GM18858 (cell line): ENCODE measurements around the gene SFSWAP.
"Not testable (repeated sequence)": the region's sequence is repeated elsewhere in the genome, so short reads cannot be mapped to it uniquely, and the experiment has no call there.

Experiments
- ATAC-seq: cut with Tn5 transposase; IDR thresholded peaks from one replicate; pipeline ENCODE4 v1.9.1; 2021; ENCODE audit not compliant: unreplicated experiment

The SFSWAP gene

DNA sequence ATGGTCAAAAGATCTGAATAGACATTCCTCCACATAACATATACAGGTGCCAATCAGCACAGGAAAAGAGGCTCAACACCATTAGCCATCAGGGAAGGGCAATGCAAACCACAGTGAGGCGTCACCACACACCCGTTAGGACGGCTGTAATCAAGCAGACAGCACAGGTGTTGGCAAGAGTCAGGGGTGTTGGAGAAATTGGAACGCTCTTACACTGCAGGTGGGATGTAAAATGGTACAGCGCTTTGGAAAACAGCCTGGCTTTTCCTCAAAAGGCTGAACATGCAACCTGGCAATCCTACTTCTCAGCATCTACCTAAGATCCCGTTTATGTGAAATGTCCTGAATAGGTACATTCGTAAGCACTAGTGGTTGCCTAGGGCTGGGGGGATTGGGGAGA is 95.8 kb downstream of the SFSWAP start:
- ATAC-seq = no peak

- no peak for ATAC-seq
Observed at GRCh38 chr12:131808744-131809371, 98.0 kb downstream of the SFSWAP start.

- ATAC-seq = not testable (repeated sequence)
Observed at GRCh38 chr12:131809476-131810254, 98.8 kb downstream of the SFSWAP start.

DNA sequence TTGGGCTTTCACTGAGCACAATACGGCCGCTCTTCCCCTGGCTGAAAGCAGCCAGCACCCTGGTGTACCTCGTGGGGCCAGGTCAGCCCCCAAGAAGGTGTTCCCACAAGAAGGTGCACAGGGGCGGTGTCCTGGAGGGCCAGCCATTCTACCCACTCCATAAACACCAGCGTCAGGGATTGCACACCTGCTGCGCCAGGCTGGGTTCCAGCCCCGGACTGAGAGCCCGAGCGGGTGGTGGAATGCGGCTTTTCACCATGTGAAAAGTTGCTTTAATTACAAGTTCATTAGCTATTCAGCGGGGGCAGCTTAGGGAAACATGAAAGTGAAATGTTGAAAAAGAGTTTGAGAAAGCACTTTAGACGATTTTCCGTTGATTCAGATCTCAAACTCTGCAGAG is 99.8 kb downstream of the SFSWAP start:
- ATAC-seq = no peak

DNA sequence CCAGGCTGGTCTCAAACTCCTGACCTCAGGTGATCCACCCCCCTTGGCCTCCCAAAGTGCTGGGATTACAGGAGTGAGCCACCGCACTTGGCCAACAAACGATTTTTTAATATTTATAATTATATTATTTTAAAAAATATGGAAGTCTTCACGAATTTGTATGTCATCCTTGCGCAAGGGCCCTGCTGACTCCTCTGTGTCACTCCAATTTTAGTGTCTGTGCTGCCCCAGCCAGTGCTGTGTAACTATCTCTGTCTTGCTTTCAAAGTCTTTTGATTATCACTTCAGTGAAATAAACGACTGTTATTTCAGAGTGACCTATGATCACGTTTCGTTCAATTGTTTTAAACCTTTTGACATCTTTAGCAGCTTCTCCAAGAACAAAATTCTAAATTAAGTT is 104.2 kb downstream of the SFSWAP start:
- no peak for ATAC-seq

DNA sequence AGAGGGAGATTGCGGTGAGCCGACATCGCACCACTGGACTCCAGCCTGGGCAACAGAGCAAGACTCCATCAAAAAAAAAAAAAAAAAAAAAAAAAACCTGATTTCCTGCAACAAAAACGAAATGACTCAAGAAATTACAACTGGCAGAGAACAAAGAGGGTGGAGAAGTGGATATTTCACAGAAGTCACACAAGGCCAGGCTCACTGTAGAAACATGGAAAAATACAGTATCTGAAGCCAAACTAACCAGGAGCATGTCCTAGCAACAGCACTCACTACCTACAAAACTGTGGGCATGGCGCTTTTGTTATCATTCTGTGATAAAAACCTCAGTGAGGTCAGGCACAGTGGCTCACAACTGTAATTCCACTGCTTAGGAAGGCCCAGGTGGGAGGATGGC is 105.6 kb downstream of the SFSWAP start:
- no peak for ATAC-seq

- ATAC-seq = no peak
Observed at GRCh38 chr12:131817241-131817640, 106.4 kb downstream of the SFSWAP start.

- ATAC-seq = no peak
Observed at GRCh38 chr12:131818821-131819585, 108.1 kb downstream of the SFSWAP start.

DNA sequence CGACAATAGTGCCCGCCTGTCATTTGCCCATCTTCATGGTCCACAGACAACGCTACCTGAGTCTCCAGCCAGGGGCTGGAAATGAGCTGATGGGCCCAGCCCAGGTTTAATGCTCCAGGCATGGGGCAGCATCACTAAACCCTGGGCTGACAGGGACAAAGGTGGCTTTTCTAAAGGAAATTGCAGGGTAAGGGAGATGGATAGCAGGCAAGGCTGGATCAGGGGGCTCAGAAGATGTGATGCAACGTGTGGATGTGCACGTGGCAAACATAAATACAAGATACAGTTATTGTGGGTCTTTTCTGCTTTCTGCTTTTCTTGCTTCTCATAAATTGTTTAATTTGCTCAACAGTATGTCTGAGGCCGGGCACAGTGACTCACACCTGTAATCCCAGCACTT is 113.6 kb downstream of the SFSWAP start:
- ATAC-seq = no peak

DNA sequence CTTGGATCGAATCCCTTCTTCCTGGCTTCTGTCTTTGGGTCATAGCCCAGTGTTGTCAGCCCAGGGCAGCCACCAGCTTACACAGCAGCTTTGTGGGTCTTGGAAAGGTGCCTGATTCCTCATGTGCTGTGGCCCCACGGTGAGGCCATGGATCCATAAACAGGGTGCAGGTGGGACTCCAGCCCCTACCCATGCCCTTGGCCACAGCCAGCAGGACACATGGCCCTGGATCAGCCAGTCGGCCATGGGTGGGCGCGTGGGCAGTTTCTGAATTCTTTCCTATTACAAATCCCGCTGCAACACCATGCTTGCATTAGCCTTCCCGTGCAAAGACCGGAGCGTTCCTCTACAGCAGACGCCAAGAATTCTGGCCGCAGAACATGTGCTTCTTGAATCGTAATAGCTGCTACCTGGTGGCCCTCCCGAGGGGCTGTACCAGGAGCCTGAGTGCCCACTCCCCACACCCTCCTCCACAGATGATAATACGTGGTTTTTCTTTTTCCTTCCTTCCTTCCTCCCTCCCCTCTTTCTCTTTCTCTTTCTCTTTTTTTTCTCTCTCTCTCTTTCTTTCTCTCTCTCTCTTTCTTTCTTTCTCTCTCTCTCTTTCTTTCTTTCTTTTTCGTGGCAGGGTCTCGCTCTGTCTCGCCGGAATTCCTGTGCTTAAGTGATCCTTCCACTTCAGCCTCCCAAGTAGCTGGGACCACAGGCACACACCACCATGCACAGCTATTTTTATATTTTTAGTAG is 114.4 kb downstream of the SFSWAP start:
- ATAC-seq = no peak

DNA sequence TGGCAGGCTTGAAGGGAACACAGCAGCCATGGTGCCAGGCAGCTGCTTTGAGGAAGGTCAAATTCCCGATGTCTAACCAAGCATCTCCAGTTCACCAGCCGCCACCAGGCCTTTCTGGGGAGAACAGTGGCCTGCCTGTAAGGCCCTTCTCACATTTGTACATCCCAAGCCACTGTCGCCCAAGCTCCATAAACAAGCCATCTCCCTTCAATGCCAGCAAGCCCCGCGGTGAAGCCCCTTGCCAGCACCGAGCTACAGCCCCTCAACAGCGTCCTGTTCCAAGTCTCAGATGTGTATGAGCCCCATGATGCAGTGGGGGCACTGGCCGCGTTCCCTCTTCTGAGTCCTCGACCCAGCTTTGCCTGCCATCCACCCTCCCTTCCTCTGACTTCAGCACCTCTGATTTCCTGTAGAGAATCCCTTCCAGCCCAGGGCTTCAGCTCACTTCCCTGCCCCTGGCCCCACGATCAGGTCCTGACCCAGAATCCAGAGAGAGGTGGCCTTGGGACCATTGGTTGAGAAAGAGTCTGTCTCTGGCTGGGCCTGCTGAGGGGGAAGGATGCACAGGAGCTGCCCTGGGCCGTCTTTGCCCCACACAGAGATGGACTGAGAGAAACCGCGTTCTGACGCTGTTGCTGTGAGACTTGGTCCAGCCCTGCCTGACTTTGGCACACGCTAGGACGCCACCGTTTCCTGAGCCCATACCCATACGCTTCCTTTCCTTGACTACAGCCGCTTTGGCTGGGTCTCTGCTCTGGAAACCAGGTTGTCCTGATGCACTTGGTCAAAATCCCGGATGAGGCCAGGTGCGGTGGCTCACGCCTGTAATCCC is 115.4 kb downstream of the SFSWAP start:
- no peak for ATAC-seq

GRCh38 chr12:131827961-131828534 is 117.2 kb downstream of the SFSWAP start, which contains the start of gene MMP17:
TSS of gene MMP17 (plus strand) at chr12:131828393. CDS start at chr12:131828495, 102 bp downstream.
- peak; percentile 60 for ATAC-seq

DNA sequence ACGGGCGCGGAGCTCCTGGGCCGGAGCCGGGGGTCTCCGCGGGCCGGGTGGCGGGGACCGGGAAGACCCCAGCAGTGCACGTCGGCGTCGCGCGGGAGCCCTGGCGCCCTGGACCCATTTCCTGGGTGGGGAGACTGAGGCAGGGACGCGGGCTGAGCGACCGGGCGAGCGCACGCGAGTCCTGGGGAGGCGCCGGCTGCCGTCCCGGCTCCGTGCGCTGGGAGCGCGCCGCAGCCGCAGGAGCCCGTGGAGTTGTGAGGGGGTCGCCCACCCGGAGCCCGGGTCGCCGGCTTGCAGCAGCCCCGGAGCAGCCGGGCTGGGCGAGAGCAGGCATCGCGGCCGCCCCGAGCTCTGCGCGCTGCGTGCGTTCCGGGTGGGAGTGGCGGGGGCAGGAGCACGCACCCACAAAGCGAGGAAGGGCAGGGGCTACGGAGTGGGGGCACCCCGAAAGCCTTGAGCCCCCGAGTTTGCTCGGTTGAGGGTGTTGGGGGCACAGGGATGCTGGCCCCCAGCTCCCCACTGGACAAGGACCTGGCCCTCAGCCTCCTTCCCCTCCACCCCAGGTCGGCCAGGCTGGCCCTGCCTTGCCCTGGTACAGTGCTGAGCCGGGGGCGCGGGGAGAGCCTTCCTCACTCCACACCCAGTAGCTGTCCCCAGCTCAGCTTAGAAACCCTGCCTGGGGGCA is 117.9 kb downstream of the SFSWAP start:
- no peak for ATAC-seq

- ATAC-seq = no peak
Observed at GRCh38 chr12:131829356-131829747, 118.5 kb downstream of the SFSWAP start.

DNA sequence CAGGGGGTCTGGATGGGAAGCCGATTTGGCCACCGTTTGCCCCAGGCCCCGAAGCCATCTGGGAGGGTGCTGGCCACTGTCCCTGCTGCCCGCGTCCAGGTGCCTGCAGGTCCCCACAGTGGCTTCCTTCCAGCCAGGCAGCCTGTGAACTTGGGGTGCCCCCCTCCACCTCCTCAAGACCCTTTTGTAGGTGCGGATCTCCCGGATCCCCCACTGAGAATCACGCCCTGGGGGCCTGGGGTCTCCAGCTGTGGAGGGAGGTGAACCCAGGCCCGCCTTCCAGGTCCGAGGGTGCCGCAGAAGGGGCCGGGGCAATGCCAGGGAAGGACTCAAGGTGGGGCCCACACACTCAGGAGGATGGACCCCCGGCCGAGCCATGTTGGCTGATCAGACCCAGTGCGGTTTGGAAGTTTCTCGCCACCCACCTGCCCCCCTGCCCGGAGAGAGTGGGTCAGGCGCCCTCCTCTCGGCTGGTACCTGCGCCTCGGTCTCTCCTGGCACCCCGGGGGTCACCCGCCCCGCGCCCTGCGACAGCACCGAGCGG is 119.0 kb downstream of the SFSWAP start:
- no peak for ATAC-seq

- ATAC-seq = no peak
Observed at GRCh38 chr12:131830335-131830913, 119.5 kb downstream of the SFSWAP start.

DNA sequence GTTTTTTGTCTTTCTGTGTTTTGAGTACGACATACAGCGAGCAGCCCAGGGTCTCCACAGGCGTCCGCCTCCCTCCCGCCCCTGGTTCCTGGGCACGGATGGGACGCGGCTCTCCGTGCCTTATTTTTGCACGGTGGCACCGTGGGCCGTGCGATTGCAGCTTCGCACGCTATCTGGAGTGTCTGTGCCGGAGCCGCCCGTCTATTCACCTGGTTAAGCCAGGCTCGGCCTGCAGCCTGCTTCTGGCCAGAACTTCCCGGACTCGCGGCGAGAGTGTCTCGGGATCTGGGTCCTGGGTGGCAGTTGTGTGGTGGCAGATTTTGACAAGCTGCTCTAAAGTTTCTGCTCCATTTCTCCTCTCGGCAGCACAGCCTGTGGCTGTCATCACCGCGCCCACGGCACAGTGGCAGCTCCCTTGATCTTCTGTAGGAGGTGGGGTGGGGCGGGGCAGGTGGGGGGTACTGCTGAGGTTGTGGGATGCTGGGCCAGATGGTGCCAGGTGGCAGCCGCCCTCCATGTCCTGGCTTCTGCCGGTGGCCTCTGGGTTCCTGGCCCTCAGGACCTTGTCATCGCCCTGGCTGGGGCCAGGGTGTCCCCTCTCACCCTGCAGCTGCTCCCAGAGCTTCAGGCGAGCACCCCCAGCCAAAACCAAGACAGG is 120.2 kb downstream of the SFSWAP start:
- no peak for ATAC-seq

DNA sequence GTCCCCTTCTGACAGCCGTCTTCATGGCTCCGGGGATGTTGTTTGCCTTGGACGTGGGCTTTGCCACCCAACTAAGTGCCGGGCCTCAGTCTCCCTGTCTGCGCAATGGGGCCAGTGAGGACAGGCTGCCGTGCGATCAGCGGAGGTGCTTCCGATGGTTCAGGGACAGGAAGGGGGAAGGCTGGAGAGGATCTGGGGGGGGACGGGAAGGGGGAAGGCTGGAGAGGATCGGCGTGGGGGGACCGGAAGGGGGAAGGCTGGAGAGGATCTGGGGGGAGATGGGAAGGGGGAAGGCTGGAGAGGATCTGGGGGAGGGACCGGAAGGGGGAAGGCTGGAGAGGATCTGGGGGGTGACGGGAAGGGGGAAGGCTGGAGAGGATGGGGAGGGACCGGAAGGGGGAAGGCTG is 120.7 kb downstream of the SFSWAP start:
- no peak for ATAC-seq
